ENCODE measurements around the gene SNX13.

- no peak for TF ChIP-seq POLR2A (IDR thresholded peaks at IDR 0.05)
- TF ChIP-seq CTCF (IDR thresholded peaks at IDR 0.05) = no peak
Observed at GRCh38 chr7:17806631-17807030, 133.7 kb downstream of the SNX13 start.
